Astrocyte (in vitro differentiated cells and primary cell): ENCODE data around the gene CDKAL1. TPM values are rescaled to one million over a fixed set of nuclear protein-coding genes. Genes with fewer than 3 reads are reported as not detected.

Source experiments
- DNase-seq: peaks from one replicate; pipeline ENCODE4 v3.0.0-alpha.2; 2010; ENCODE audit warnings: low read depth
- FAIRE-seq: peaks from 2 replicates; lab custom pipeline; 2011; peaks lifted over from hg19 to GRCh38; lab: Jason Lieb, UNC
- H2AFZ ChIP-seq: 2 replicates; pipeline ENCODE4 v1.6.0; 2012; ENCODE audit warnings: low read depth, low read length, inconsistent platforms
- H3K27ac ChIP-seq: 2 replicates; pipeline ENCODE4 v1.5.1; 2011; ENCODE audit warnings: low read depth, low read length, inconsistent platforms
- H3K27me3 ChIP-seq: 2 replicates; pipeline ENCODE4 v1.6.0; 2011; ENCODE audit warnings: low read length, inconsistent platforms; ENCODE audit not compliant: insufficient read depth
- H3K36me3 ChIP-seq: 2 replicates; pipeline ENCODE4 v1.5.1; 2011; ENCODE audit warnings: low read length, inconsistent platforms; ENCODE audit not compliant: insufficient read depth
- H3K4me1 ChIP-seq: 2 replicates; pipeline ENCODE4 v1.5.1; 2011; ENCODE audit warnings: low read length, inconsistent platforms; ENCODE audit not compliant: insufficient read depth
- H3K4me2 ChIP-seq: 2 replicates; pipeline ENCODE4 v1.6.0; 2012; ENCODE audit warnings: low read length, inconsistent platforms
- H3K4me3 ChIP-seq: 2 replicates; pipeline ENCODE4 v1.5.1; 2011; ENCODE audit warnings: low read depth, mild to moderate bottlenecking, low read length, inconsistent platforms; ENCODE audit not compliant: insufficient read depth
- H3K79me2 ChIP-seq: 2 replicates; pipeline ENCODE4 v1.6.0; 2012; ENCODE audit warnings: mild to moderate bottlenecking, low read length, inconsistent platforms; ENCODE audit not compliant: insufficient read depth
- H3K9ac ChIP-seq: 2 replicates; pipeline ENCODE4 v1.6.0; 2012; ENCODE audit warnings: mild to moderate bottlenecking, low read length, inconsistent platforms
- H3K9me3 ChIP-seq: 2 replicates; pipeline ENCODE4 v1.5.1; 2012; ENCODE audit warnings: low read depth, mild to moderate bottlenecking, low read length, inconsistent platforms; ENCODE audit not compliant: insufficient read depth
- H4K20me1 ChIP-seq: 2 replicates; pipeline ENCODE4 v1.6.0; 2012; ENCODE audit warnings: low read length, inconsistent platforms; ENCODE audit not compliant: insufficient read depth
- H3K27ac Mint-ChIP-seq: one replicate; pipeline ENCODE4 v1.8.0; 2021; ENCODE audit warnings: mild to moderate bottlenecking, mixed read lengths; ENCODE audit not compliant: unreplicated experiment
- H3K27me3 Mint-ChIP-seq: one replicate; pipeline ENCODE4 v1.8.0; 2021; ENCODE audit warnings: low read depth, mixed read lengths; ENCODE audit not compliant: unreplicated experiment
- H3K36me3 Mint-ChIP-seq: one replicate; pipeline ENCODE4 v1.8.0; 2021; ENCODE audit warnings: low read depth, mixed read lengths; ENCODE audit not compliant: unreplicated experiment
- H3K4me1 Mint-ChIP-seq: one replicate; pipeline ENCODE4 v1.8.0; 2021; ENCODE audit warnings: low read depth, mixed read lengths; ENCODE audit not compliant: unreplicated experiment
- H3K4me3 Mint-ChIP-seq: one replicate; pipeline ENCODE4 v1.8.0; 2021; ENCODE audit warnings: mild to moderate bottlenecking, moderate library complexity, mixed read lengths; ENCODE audit not compliant: unreplicated experiment
- H3K9me3 Mint-ChIP-seq: one replicate; pipeline ENCODE4 v1.8.0; 2021; ENCODE audit warnings: mild to moderate bottlenecking, mixed read lengths; ENCODE audit not compliant: unreplicated experiment
- EZH2 ChIP-seq: IDR thresholded peaks from 2 replicates; pipeline ENCODE4 v1.6.1; 2012; ENCODE audit warnings: mild to moderate bottlenecking, low read length, inconsistent platforms; ENCODE audit not compliant: insufficient read depth
- total RNA-seq: library from RNA; stranded (reverse); gene quantifications from 2 replicates; pipeline ENCODE4 v1.2.1, GENCODE V29; 2021
- TF ChIP-seq, protein P1 (sequence below): IDR thresholded peaks from 2 replicates; pipeline ENCODE4 v1.5.1; 2011; ENCODE audit warnings: low read depth, mild to moderate bottlenecking, inconsistent platforms, low read length, moderate library complexity; ENCODE audit not compliant: insufficient read depth

The CDKAL1 gene
- total RNA-seq, 1 donor from 2014 or later, result 13.7 TPM

- Histone ChIP-seq H3K9ac (no peak overlapping the region), H3K79me2 (no peaks in the 10 kb centered on the region), H3K4me1 (no peaks in the 10 kb centered on the region), H2AFZ (no peak overlapping the region), H4K20me1 (no peaks in the 10 kb centered on the region), H3K36me3 (no peaks in the 10 kb centered on the region), H3K27ac (no peak overlapping the region), H3K27me3 (no peaks in the 10 kb centered on the region), H3K4me2 (no peak overlapping the region), H3K9me3 (no peaks in the 10 kb centered on the region), H3K4me3 (no peak overlapping the region)
- Mint-ChIP-seq H3K27me3 (no peaks in the 10 kb centered on the region), H3K9me3 (no peaks in the 10 kb centered on the region), H3K27ac (no peak overlapping the region), H3K4me3 (no peak overlapping the region), H3K4me1 (peaks cover 4% of the 10 kb centered on the region), H3K36me3 (no peaks in the 10 kb centered on the region)
- no peak for DNase-seq
- no peak for TF ChIP-seq EZH2
- TF ChIP-seq, protein P1, sequence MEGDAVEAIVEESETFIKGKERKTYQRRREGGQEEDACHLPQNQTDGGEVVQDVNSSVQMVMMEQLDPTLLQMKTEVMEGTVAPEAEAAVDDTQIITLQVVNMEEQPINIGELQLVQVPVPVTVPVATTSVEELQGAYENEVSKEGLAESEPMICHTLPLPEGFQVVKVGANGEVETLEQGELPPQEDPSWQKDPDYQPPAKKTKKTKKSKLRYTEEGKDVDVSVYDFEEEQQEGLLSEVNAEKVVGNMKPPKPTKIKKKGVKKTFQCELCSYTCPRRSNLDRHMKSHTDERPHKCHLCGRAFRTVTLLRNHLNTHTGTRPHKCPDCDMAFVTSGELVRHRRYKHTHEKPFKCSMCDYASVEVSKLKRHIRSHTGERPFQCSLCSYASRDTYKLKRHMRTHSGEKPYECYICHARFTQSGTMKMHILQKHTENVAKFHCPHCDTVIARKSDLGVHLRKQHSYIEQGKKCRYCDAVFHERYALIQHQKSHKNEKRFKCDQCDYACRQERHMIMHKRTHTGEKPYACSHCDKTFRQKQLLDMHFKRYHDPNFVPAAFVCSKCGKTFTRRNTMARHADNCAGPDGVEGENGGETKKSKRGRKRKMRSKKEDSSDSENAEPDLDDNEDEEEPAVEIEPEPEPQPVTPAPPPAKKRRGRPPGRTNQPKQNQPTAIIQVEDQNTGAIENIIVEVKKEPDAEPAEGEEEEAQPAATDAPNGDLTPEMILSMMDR, result no peak
- no peak for FAIRE-seq
These were observed 582.5 kb downstream of the CDKAL1 start for GRCh38 chr6:21116736-21117135.

- TF ChIP-seq, protein P1, result no peak
- no peak for TF ChIP-seq EZH2
- Mint-ChIP-seq H3K4me1 (peaks cover 4% of the 10 kb centered on the region), H3K9me3 (no peaks in the 10 kb centered on the region), H3K36me3 (no peaks in the 10 kb centered on the region), H3K27ac (no peak overlapping the region), H3K4me3 (no peak overlapping the region), H3K27me3 (no peaks in the 10 kb centered on the region)
- H3K27me3 ChIP-seq, result no peaks in the 10 kb centered on the region
- no peak overlapping the region for H3K4me2 ChIP-seq
- H3K4me3 ChIP-seq, result no peak overlapping the region
- no peaks in the 10 kb centered on the region for H3K9me3 ChIP-seq
- H3K27ac ChIP-seq, result no peak overlapping the region
- H3K36me3 ChIP-seq, result no peaks in the 10 kb centered on the region
- H2AFZ ChIP-seq, result no peak overlapping the region
- DNase-seq (no peak), FAIRE-seq (no peak)
- no peaks in the 10 kb centered on the region for H3K4me1 ChIP-seq
- no peaks in the 10 kb centered on the region for H4K20me1 ChIP-seq
- no peak overlapping the region for H3K9ac ChIP-seq
- H3K79me2 ChIP-seq, result no peaks in the 10 kb centered on the region
These were observed 584.0 kb downstream of the CDKAL1 start for GRCh38 chr6:21118216-21118780.

DNA sequence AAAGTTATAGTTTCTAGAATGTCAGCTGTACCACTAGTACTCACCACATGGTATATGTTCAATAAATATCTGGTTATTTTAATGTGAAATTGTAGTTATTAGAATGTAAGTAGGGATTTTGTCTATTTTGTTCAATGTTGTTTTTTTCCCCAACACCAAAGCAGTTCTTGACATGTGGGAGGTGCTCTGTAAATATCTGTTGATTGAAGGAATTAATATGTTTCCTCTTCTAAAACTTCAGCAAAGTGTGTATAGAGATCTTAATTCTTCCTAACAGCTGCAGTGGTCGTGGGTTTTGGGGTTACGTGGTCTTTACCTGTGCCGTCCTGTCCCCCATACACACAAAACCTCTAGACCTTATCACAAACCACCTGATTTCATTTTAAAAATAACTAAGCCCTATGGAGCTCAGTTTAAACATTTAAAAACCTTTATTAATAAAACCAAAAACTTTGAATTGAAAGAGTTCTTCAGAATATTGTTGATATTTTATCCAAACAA, 587.4 kb downstream of the CDKAL1 start:
- H3K27me3 ChIP-seq, result no peaks in the 10 kb centered on the region
- H3K79me2 ChIP-seq, result no peaks in the 10 kb centered on the region
- FAIRE-seq (no peak), DNase-seq (no peak)
- H3K9me3 Mint-ChIP-seq, result no peaks in the 10 kb centered on the region
- no peaks in the 10 kb centered on the region for H3K4me1 Mint-ChIP-seq
- H3K36me3 ChIP-seq, result no peaks in the 10 kb centered on the region
- H3K27ac ChIP-seq, result no peak overlapping the region
- H3K9ac ChIP-seq, result no peak overlapping the region
- H4K20me1 ChIP-seq, result no peaks in the 10 kb centered on the region
- no peaks in the 10 kb centered on the region for H3K4me1 ChIP-seq
- H3K4me3 ChIP-seq, result no peak overlapping the region
- H3K9me3 ChIP-seq, result no peaks in the 10 kb centered on the region
- H3K4me2 ChIP-seq, result no peak overlapping the region
- no peak overlapping the region for H2AFZ ChIP-seq
- H3K36me3 Mint-ChIP-seq, result no peaks in the 10 kb centered on the region
- TF ChIP-seq, protein P1, result no peak
- TF ChIP-seq EZH2, result no peak
- H3K27me3 Mint-ChIP-seq, result no peaks in the 10 kb centered on the region
- H3K27ac Mint-ChIP-seq, result no peak overlapping the region
- no peak overlapping the region for H3K4me3 Mint-ChIP-seq
